A549 (cell line): ENCODE results near the gene INSYN1.

Experiments
- NR3C1 ChIP-seq: fragments of >200 bp; sonication (Bioruptor Twin); formaldehyde crosslinking; IDR thresholded peaks from 3 replicates; pipeline ENCODE4 v1.6.1; 2017
- POLR2A ChIP-seq: IDR thresholded peaks from 2 replicates; pipeline ENCODE4 v1.6.1; 2012; ENCODE audit warnings: mild to moderate bottlenecking, low read length
- RFX5 ChIP-seq: fragments of 450-650 bp; IDR thresholded peaks from 2 replicates; pipeline ENCODE4 v1.7.1; 2014; ENCODE audit warnings: antibody characterized with exemption, mild to moderate bottlenecking, moderate library complexity
- TF ChIP-seq, protein P1 (sequence below): fragments of 200-600 bp; sonication (generic); IDR thresholded peaks from 2 replicates; pipeline ENCODE4 v1.6.1; 2016; ENCODE audit warnings: antibody characterized with exemption, mild to moderate bottlenecking, moderate library complexity
- TF ChIP-seq, protein P2 (sequence below): fragments of >200 bp; sonication (Bioruptor Twin); formaldehyde crosslinking; IDR thresholded peaks from 3 replicates; pipeline ENCODE4 v1.5.1; 2016

DNA sequence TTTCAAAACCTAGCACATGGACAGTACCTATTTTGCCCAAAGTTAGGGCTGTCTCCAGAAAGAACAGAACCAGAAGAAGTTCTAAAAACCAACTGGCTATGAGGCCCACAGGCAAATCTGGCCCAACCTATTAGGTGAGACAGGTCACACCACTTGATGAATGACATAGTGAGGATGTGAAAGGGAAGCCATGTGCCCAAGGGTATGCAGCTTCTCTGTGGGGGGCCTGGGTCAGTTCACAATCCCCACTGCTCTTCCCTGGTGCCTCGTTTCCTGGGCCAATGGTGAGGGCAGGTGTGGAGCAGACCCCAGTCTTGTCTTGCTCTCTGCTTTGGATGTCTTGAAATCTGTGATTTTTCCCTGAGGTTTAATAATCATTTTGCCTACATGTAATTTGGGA is 8.9 kb downstream of the INSYN1 start:
- TF ChIP-seq, protein P1, sequence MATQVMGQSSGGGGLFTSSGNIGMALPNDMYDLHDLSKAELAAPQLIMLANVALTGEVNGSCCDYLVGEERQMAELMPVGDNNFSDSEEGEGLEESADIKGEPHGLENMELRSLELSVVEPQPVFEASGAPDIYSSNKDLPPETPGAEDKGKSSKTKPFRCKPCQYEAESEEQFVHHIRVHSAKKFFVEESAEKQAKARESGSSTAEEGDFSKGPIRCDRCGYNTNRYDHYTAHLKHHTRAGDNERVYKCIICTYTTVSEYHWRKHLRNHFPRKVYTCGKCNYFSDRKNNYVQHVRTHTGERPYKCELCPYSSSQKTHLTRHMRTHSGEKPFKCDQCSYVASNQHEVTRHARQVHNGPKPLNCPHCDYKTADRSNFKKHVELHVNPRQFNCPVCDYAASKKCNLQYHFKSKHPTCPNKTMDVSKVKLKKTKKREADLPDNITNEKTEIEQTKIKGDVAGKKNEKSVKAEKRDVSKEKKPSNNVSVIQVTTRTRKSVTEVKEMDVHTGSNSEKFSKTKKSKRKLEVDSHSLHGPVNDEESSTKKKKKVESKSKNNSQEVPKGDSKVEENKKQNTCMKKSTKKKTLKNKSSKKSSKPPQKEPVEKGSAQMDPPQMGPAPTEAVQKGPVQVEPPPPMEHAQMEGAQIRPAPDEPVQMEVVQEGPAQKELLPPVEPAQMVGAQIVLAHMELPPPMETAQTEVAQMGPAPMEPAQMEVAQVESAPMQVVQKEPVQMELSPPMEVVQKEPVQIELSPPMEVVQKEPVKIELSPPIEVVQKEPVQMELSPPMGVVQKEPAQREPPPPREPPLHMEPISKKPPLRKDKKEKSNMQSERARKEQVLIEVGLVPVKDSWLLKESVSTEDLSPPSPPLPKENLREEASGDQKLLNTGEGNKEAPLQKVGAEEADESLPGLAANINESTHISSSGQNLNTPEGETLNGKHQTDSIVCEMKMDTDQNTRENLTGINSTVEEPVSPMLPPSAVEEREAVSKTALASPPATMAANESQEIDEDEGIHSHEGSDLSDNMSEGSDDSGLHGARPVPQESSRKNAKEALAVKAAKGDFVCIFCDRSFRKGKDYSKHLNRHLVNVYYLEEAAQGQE = no peak
- TF ChIP-seq NR3C1 (no peak), POLR2A (no peak), RFX5 (no peak)
- TF ChIP-seq, protein P2, sequence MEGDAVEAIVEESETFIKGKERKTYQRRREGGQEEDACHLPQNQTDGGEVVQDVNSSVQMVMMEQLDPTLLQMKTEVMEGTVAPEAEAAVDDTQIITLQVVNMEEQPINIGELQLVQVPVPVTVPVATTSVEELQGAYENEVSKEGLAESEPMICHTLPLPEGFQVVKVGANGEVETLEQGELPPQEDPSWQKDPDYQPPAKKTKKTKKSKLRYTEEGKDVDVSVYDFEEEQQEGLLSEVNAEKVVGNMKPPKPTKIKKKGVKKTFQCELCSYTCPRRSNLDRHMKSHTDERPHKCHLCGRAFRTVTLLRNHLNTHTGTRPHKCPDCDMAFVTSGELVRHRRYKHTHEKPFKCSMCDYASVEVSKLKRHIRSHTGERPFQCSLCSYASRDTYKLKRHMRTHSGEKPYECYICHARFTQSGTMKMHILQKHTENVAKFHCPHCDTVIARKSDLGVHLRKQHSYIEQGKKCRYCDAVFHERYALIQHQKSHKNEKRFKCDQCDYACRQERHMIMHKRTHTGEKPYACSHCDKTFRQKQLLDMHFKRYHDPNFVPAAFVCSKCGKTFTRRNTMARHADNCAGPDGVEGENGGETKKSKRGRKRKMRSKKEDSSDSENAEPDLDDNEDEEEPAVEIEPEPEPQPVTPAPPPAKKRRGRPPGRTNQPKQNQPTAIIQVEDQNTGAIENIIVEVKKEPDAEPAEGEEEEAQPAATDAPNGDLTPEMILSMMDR = no peak
